ENCODE results near the gene TBC1D19.

Gene TBC1D19

DNA sequence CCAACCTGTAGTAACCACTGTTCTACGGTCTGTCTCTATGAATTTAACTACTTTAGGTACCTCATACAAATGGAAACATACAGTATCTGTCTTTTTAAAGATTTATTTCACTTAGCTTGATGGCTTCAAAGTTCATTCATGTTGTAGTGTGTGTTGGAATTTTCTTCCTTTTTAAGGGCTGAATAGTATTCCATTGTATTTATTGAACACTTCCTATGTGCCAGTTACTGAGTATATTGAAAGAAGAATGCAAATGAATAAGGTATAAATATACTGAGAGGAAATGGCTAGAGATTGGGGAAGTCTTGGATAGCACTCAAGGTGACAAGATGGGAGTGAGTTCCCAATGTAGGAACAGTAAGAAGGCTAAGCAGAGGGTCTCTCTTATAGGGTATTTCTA is 17.3 kb downstream of the TBC1D19 start:
- no peak for DNase-seq (ENCODE audit: extremely low read depth, low read depth)
- TF ChIP-seq, protein P1, sequence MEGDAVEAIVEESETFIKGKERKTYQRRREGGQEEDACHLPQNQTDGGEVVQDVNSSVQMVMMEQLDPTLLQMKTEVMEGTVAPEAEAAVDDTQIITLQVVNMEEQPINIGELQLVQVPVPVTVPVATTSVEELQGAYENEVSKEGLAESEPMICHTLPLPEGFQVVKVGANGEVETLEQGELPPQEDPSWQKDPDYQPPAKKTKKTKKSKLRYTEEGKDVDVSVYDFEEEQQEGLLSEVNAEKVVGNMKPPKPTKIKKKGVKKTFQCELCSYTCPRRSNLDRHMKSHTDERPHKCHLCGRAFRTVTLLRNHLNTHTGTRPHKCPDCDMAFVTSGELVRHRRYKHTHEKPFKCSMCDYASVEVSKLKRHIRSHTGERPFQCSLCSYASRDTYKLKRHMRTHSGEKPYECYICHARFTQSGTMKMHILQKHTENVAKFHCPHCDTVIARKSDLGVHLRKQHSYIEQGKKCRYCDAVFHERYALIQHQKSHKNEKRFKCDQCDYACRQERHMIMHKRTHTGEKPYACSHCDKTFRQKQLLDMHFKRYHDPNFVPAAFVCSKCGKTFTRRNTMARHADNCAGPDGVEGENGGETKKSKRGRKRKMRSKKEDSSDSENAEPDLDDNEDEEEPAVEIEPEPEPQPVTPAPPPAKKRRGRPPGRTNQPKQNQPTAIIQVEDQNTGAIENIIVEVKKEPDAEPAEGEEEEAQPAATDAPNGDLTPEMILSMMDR (IDR thresholded peaks at IDR 0.05; ENCODE audit: low read depth, low read length): no peak

DNA sequence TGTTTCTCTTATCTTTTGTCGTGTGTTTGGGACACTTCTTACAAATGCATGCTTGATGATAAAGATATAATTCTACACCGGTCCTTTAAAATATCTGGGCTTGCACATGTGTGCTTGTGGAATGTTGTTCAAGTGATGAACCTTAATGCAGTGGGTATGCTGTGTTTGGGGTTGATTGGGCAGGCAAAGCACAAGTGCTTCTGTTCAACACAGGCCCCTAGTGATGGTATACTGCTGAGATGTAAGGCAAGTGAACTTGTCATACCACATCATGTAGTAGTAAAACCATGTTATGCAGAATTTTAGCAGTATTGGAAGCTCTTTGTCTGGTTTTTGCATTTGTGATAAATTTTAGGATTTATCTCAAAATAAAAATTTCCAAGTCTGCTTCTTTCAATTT is 23.9 kb downstream of the TBC1D19 start:
- no peak for DNase-seq (ENCODE audit: extremely low read depth, low read depth)
- TF ChIP-seq, protein P1 (IDR thresholded peaks at IDR 0.05; ENCODE audit: low read depth, low read length): no peak

DNA sequence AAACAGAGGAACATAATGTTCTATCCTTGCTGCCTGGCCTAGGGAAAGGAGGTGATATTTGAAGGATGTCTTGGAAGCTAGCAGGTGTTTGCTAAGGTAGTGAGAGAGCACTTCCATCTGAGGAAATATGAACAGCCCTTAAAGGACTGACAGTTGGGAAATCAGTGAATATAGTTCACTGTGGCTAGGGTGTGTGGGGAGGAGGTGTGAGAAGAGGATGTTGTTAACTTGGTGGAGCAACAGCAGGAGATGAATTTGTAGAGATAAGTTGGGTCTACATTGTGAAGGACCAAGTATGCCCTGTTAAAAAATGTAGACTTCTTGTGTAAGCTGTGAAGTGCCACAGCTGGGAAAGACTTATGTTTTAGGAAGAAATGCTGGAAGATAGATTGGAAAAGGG is 25.5 kb downstream of the TBC1D19 start:
- TF ChIP-seq, protein P1 (IDR thresholded peaks at IDR 0.05; ENCODE audit: low read depth, low read length): no peak

DNA sequence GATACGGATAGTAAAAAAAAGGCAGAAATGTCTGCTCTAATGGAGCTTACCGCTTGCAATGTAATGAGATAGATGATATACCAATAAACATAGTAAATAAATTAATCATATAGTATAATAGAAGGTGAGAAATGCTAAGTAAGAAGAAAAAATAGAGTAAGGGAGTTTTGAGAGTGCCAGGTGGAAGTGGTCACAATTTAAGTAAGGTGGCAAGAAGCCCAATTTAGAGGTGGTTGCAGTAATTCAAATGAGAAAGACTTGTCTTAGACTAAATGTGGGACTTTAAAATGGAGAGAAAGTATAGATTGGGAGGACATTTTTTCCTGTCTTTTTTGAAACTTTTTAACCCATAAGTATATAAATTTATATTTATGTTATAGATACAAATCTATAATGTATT is 26.0 kb downstream of the TBC1D19 start:
- TF ChIP-seq, protein P1 (IDR thresholded peaks at IDR 0.05; ENCODE audit: low read depth, low read length): no peak
- DNase-seq (ENCODE audit: extremely low read depth, low read depth): no peak

More for the DNA sequence above, 25.5 kb downstream of the TBC1D19 start:
- no peak for DNase-seq (ENCODE audit: extremely low read depth, low read depth)

DNA sequence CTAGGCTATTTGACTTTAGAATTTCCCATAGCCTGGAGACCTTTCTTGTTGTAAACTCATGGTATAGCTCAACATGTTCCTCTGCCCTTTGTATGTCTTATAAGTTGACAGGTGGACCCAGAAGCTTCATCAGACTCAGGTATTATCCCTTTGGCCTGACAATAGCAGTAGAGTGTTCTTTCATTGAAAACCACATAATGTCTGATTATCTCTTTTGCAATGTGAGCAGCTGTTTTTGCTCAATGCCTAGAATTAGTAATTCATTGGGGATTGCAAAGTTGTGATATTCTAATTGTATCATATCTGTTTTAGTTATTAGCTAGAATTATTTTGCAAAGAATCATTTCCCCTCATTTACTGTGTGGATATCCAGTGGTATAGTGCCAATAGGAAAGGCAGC is 27.5 kb downstream of the TBC1D19 start:
- DNase-seq (ENCODE audit: extremely low read depth, low read depth): no peak
- TF ChIP-seq, protein P1 (IDR thresholded peaks at IDR 0.05; ENCODE audit: low read depth, low read length): no peak

DNA sequence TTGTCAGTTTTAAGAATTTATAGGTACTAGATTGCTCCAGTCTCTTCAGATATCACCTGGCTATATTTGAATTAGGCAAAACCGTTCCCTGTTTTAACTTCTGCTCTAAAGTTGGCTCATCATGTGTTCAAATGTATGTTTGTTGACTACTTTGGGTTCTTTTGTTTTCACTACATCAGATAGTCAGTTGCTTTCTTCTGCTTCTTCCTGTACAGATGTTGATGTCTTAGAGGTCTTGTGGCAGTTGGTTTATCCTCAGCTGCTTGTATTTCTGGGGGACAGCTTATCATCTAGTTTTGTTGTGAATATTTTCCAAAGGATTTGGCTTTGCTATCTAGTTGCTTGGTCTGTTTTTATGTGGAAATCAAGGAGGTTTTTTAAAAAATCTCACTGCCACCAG is 28.0 kb downstream of the TBC1D19 start:
- no peak for DNase-seq (ENCODE audit: extremely low read depth, low read depth)
- TF ChIP-seq, protein P1 (IDR thresholded peaks at IDR 0.05; ENCODE audit: low read depth, low read length): no peak

DNA sequence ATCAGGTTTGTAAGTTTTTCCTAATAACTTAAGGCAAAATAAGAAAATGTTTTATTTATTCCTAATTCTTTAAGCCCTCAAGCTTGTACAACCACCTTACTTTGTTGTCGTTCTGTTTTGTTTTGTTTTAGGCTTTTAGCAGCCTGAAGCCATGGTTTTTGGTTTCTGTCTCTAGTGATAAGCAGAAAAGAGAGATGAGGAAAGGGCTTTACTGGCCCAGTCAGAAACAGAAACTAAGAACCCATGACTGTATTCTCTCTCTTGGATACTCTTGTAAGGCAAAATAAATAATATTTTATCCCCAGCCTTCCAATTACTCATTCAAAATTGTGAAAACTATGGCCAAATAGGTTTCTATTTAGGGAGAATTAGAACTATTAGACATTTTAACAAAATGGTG is 29.4 kb downstream of the TBC1D19 start:
- DNase-seq (ENCODE audit: extremely low read depth, low read depth): no peak
- TF ChIP-seq, protein P1 (IDR thresholded peaks at IDR 0.05; ENCODE audit: low read depth, low read length): no peak
